Suprapubic skin (tissue), 4 donors: ENCODE results near the gene SLC22A31.

Source experiments
- POLR2A ChIP-seq, 2 donors: fragments of 450-650 bp; IDR thresholded peaks; one replicate each; pipeline ENCODE4 v1.6.1; 2017; ENCODE audit warnings: antibody characterized with exemption in 2 of 2, mild to moderate bottlenecking in 2 of 2, moderate library complexity in 2 of 2
- POLR2AphosphoS5 ChIP-seq, 3 donors: sonication (generic); formaldehyde crosslinking; IDR thresholded peaks; one replicate each; pipeline ENCODE4 v1.6.1; 2017; ENCODE audit warnings: antibody characterized with exemption in 3 of 3
- TF ChIP-seq, protein P1 (sequence below), 2 donors: fragments of 200-600 bp in 1 of 2; fragments of 450-650 bp in 1 of 2; sonication (generic) in 1 of 2; IDR thresholded peaks; one replicate each; pipeline ENCODE4 v1.5.1; 2016 to 2019; ENCODE audit warnings: antibody characterized with exemption in 2 of 2, mild to moderate bottlenecking in 1 of 2, moderate library complexity in 1 of 2

DNA sequence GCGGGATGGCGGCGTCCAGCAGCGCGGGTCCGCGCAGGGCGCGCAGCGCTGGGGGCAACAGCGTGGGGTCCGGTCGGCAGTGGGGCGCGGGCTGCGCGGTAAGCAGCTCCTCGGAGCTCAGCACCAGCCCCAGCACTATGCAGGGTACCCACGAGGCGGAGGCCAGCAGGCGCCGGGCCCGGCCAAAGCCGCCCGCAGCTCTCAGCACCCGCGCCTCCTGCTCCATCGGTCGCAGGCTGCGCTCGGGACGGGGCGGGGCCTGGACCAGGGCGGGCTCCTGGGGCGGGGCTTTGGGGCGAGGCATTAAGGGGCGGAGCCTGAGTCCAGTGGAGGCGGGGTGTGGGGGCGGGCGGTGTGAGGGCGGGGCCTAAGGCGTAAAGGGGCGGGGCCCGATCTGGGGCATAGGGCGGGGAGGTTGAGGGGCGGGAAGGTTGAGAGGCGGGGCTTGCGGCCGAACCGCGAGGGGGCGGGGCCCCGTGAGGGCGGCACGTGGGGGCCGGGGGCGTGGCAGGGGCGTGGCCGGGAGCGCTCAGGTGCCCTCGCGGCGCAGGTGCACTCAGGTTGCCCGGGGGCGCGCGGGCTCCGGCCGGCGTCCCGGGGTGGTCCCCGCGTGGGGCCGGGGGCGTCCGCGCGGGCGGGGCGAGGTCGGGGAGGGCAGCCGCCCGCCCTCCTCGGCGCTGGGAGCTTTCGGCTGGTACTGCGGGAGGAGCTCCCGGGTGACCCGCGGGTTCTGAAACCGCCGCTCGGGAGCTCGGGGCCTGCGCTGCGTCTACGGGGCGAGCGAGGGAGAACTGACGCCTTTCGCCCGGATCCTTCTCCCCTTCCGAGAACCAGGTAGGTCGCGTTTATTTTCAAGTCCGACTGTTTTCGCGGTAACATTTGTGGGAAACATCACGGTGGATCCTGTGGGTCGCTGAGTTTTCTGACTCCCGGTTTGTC is 1.4 kb upstream of the SLC22A31 start:
- TF ChIP-seq POLR2A (IDR thresholded peaks at IDR 0.05) = no peak
- TF ChIP-seq, protein P1, sequence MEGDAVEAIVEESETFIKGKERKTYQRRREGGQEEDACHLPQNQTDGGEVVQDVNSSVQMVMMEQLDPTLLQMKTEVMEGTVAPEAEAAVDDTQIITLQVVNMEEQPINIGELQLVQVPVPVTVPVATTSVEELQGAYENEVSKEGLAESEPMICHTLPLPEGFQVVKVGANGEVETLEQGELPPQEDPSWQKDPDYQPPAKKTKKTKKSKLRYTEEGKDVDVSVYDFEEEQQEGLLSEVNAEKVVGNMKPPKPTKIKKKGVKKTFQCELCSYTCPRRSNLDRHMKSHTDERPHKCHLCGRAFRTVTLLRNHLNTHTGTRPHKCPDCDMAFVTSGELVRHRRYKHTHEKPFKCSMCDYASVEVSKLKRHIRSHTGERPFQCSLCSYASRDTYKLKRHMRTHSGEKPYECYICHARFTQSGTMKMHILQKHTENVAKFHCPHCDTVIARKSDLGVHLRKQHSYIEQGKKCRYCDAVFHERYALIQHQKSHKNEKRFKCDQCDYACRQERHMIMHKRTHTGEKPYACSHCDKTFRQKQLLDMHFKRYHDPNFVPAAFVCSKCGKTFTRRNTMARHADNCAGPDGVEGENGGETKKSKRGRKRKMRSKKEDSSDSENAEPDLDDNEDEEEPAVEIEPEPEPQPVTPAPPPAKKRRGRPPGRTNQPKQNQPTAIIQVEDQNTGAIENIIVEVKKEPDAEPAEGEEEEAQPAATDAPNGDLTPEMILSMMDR (IDR thresholded peaks at IDR 0.05) = no peak
- TF ChIP-seq POLR2AphosphoS5 (IDR thresholded peaks at IDR 0.05) = no peak
